Fibroblast of pulmonary artery (primary cell): ENCODE measurements around the gene AICDA.
"Not testable (repeated sequence)": the region's sequence is repeated elsewhere in the genome, so short reads cannot be mapped to it uniquely, and the experiment has no call there.

Experiments
- DNase-seq: peaks from one replicate; pipeline ENCODE4 v3.0.0-alpha.2; 2010; ENCODE audit warnings: low read depth
- H3K4me3 ChIP-seq: replicated peaks from 2 replicates; pipeline ENCODE4 v1.5.1; 2011; ENCODE audit warnings: low read depth, mild to moderate bottlenecking, control low read depth, low read length, moderate library complexity
- TF ChIP-seq, protein P1 (sequence below): IDR thresholded peaks from 2 replicates; pipeline ENCODE4 v1.5.1; 2011; ENCODE audit warnings: mild to moderate bottlenecking, control low read depth, low read length, inconsistent platforms; ENCODE audit errors: missing control alignments

Gene AICDA

DNA sequence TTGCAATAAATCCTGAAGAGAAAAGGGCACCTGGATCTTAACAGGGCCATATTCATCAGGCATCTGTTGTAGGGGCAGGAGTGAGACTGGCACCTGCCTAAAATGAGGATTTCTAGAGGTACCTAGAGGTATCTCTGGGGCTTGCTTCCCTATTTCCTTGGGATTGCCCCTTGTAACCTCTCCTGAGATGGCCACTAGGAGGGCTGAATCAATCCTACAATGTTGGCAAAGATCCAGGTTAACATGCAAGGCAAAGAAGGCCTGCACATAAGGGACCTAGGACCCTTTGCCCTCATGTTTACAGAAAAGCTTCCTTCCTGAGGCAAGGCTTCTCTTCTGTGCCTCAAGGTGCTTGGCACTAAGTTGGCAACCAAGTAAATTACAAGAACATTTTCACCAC, 46.1 kb downstream of the AICDA start:
- no peak for DNase-seq
- H3K4me3 ChIP-seq = no peak overlapping the region

DNA sequence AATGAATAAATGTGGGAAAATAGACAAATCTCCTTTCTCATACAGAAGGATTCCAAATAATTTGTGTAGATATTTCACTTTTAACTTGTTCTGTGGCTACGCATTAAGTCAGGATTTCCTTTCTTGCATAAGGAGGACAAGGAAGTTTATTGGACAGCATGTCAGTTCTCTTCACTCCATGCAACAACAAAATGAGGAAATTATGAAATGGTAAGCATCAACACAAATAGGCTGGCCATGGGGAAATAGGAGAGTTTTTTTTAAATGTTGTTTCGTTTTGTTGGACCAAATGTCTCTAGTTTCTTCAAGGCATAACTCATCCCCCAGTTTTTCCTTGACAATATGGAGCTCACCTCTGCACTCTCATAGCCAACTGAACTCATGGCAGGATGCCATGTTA, 46.6 kb downstream of the AICDA start:
- not testable (repeated sequence) for DNase-seq, H3K4me3 ChIP-seq

More for the DNA sequence above, 46.1 kb downstream of the AICDA start:
- TF ChIP-seq, protein P1, sequence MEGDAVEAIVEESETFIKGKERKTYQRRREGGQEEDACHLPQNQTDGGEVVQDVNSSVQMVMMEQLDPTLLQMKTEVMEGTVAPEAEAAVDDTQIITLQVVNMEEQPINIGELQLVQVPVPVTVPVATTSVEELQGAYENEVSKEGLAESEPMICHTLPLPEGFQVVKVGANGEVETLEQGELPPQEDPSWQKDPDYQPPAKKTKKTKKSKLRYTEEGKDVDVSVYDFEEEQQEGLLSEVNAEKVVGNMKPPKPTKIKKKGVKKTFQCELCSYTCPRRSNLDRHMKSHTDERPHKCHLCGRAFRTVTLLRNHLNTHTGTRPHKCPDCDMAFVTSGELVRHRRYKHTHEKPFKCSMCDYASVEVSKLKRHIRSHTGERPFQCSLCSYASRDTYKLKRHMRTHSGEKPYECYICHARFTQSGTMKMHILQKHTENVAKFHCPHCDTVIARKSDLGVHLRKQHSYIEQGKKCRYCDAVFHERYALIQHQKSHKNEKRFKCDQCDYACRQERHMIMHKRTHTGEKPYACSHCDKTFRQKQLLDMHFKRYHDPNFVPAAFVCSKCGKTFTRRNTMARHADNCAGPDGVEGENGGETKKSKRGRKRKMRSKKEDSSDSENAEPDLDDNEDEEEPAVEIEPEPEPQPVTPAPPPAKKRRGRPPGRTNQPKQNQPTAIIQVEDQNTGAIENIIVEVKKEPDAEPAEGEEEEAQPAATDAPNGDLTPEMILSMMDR = no peak

DNA sequence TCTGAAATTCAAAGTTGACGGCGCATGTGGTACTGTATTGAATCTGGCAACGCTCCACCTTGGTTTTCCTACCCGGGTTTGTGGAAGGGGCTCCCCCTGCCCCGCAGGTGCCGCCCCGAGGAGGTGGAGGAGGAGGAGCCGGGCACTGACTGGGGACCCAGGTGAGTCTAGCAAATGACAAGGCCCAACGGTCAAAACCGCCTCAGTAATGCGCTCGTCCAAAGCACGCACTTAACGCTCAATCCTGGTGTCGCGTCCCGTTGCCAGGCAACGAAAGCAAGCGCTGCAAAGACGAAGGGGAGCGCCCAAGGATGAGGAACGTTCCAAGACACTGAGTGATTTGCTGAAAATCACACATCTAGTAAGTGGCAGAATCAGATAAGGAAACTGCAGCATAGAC, 48.0 kb downstream of the AICDA start:
- TF ChIP-seq, protein P1 = no peak
- no peak overlapping the region for H3K4me3 ChIP-seq
- DNase-seq = no peak

DNA sequence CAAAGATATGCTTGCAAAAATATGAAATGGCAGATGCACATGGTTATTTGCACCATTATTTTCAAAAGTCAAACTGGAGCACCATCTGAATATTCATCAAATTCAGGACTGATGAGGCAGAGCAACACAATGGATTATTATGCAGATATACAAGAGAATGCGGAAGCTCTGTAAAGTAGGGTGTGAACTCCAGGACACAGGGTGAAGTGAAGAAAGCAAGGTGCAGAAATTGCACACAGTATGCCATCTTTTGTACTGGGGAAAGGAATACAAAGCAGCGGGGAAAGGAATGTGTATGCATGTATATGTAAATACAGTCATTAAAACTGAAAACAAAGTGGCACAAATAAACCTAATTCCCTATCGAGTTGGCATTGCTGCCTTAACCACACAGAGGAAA, 49.3 kb downstream of the AICDA start:
- no peak overlapping the region for H3K4me3 ChIP-seq
- TF ChIP-seq, protein P1 = no peak
- DNase-seq = no peak

DNA sequence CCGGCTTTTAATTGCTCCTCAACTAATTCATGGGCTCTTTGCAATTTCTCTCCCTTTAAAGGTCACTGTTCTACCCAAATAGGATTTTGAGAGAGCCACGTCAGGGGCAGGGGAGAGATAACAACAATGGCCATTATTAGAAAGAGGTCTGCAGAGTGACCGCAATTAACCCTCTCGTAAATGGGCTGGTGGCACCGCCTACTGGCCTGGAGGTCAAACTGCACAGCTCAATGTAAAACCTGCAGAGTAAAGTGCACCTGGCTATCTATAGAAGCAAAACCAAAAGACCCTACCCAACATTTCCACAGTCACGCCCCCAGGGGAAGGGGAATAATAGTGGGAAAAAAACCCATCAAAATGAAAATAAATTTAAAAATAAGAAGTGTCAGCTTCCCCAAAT, 50.3 kb downstream of the AICDA start:
- TF ChIP-seq, protein P1 = no peak
- no peak overlapping the region for H3K4me3 ChIP-seq
- DNase-seq = no peak

DNA sequence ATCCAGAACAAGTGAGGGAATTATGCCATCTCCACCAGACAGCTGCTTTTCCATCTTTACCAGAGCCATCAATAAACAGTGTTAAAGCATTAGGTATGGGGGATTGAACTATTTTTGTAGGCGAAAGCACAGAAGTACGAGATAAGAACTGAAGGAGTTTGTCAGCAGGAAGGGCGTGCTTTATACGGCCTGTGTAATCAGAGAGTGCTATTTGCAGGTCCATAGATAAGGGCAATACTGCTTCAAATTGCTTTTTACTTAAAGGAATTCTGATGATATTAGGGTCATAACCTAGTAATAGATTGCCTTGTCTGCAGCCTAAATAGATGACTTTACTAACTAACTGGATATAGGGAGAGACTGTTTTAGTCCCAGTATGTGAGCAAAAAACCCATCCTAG, 51.6 kb downstream of the AICDA start:
- H3K4me3 ChIP-seq = no peak overlapping the region
- no peak for DNase-seq
- TF ChIP-seq, protein P1 = no peak

DNA sequence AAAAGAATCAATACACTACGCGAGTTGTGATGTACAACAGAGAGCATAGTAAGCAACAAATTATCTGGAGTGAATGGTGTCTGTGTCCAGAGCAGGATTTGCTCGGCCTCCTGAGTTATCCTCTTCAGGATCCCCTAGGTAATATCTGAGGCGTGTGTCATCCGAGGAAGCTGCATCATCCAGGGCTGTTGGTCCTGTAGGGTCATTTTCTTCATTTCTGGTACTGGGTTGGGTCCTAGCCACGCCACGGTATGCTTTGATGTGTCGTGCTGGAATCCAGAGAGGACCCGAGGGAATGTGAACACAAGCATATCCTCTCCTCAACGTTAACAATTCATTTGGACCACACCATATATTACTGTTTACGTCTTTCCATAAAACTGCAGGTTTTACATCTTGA, 53.0 kb downstream of the AICDA start:
- TF ChIP-seq, protein P1 = no peak

More for the DNA sequence above, 53.0 kb downstream of the AICDA start:
- no peak overlapping the region for H3K4me3 ChIP-seq
- DNase-seq = no peak
